ENCODE results near the gene GPATCH4.
"Not testable (repeated sequence)": the region's sequence is repeated elsewhere in the genome, so short reads cannot be mapped to it uniquely, and the experiment has no call there.

GPATCH4 gene

DNA sequence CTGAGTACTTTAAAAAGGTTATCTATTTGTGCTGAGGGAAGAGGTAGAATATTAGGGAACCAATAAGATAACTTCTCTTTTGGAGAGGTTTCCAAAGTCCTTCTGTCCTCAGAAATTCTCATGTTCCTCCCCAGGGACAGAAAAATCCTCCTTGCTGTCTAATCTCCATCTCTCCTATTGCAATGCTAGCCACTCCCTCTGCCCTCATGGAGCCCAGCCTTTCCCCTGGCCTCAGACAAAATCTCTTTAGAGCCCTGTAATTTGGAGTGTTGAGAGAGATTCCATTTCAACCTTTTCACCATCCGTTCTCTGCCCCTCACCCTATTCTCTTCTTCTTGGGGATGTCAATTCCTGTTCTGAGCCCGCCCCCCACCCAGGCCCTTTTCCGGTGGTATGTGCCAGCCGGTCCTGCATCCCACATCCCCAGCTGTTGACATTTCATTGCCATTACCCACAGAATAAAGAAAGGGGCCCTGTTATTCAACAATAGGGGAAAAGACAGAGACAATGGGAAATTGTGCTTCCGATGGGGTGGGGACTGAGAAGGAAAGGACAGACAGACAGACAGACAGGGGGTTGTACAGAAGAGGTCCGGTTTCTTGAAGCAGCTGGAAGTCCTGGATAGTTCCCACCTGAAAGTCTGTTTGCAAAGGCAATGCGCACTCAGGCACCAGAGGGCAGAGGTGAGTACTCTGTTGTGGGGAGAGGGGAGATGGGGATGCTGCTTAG is 17.7 kb upstream of the GPATCH4 start, which contains the start of gene HAPLN2:
TSS of gene HAPLN2 (plus strand) at position 563 of the 729 bp plus-strand sequence. CDS start 4,076 bp downstream, outside the sequence.
- no peak for FAIRE-seq
- DNase-seq (ENCODE audit: insufficient read length, low spot score) = no peak
- TF ChIP-seq, protein P1, sequence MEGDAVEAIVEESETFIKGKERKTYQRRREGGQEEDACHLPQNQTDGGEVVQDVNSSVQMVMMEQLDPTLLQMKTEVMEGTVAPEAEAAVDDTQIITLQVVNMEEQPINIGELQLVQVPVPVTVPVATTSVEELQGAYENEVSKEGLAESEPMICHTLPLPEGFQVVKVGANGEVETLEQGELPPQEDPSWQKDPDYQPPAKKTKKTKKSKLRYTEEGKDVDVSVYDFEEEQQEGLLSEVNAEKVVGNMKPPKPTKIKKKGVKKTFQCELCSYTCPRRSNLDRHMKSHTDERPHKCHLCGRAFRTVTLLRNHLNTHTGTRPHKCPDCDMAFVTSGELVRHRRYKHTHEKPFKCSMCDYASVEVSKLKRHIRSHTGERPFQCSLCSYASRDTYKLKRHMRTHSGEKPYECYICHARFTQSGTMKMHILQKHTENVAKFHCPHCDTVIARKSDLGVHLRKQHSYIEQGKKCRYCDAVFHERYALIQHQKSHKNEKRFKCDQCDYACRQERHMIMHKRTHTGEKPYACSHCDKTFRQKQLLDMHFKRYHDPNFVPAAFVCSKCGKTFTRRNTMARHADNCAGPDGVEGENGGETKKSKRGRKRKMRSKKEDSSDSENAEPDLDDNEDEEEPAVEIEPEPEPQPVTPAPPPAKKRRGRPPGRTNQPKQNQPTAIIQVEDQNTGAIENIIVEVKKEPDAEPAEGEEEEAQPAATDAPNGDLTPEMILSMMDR (IDR thresholded peaks at IDR 0.05; ENCODE audit: insufficient read depth, missing control alignments) = peak; percentile 56

DNA sequence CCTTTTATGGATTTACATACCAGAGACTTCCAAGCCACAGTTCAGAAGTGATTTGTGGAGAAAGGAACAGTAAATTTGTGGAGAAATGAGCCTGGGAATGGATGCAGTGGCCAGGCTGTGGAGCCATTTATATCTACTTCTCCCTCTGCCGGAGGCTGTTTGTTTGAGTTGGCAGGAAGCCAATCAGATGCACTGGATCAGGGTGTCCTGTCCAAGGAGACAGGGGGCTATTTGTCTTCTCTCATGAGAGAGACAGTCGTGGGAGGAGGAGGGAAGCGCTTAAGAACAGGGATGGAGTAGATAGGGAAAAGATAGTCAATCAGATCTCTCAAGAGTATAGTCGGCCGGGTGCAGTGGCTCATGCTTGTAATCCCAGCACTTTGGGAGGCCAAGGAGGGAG is 15.2 kb upstream of the GPATCH4 start:
- no peak for DNase-seq (ENCODE audit: insufficient read length, low spot score)

GRCh38 chr1:156615946-156616345 is 14.7 kb upstream of the GPATCH4 start:
- DNase-seq (ENCODE audit: insufficient read length, low spot score) = no peak
- FAIRE-seq = no peak
- TF ChIP-seq, protein P1 (IDR thresholded peaks at IDR 0.05; ENCODE audit: insufficient read depth, missing control alignments) = no peak

More for the DNA sequence above, 15.2 kb upstream of the GPATCH4 start:
- TF ChIP-seq, protein P1 (IDR thresholded peaks at IDR 0.05; ENCODE audit: insufficient read depth, missing control alignments) = no peak
- FAIRE-seq = no peak

- no peak for FAIRE-seq
- DNase-seq (ENCODE audit: insufficient read length, low spot score) = no peak
- TF ChIP-seq, protein P1 (IDR thresholded peaks at IDR 0.05; ENCODE audit: insufficient read depth, missing control alignments) = no peak
Measured at GRCh38 chr1:156612666-156613065, 11.4 kb upstream of the GPATCH4 start.

- DNase-seq (ENCODE audit: insufficient read length, low spot score); FAIRE-seq: not testable (repeated sequence)
Measured at GRCh38 chr1:156610072-156610471, 8.8 kb upstream of the GPATCH4 start.

DNA sequence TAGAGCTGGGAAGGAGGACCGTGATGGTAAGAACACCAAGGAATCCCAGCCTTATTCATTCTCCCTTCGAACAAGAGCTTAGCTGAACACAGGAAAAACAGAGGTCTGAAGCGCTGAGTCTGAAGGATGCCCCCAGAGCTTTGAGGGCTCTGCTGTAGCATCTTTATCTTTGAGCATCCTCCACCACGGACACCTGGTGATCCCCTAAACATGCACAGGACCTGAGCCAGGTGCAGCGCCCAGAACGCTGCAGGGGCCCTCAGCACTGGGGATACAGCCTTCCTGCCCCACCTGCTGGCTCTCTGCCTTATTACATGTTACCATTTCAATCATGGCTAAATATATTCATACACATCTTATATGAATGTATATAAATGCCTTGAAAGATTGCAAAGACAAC is 7.7 kb upstream of the GPATCH4 start:
- TF ChIP-seq, protein P1 (IDR thresholded peaks at IDR 0.05; ENCODE audit: insufficient read depth, missing control alignments) = peak; percentile 72
- FAIRE-seq (no peak), DNase-seq (ENCODE audit: insufficient read length, low spot score) (no peak)

DNA sequence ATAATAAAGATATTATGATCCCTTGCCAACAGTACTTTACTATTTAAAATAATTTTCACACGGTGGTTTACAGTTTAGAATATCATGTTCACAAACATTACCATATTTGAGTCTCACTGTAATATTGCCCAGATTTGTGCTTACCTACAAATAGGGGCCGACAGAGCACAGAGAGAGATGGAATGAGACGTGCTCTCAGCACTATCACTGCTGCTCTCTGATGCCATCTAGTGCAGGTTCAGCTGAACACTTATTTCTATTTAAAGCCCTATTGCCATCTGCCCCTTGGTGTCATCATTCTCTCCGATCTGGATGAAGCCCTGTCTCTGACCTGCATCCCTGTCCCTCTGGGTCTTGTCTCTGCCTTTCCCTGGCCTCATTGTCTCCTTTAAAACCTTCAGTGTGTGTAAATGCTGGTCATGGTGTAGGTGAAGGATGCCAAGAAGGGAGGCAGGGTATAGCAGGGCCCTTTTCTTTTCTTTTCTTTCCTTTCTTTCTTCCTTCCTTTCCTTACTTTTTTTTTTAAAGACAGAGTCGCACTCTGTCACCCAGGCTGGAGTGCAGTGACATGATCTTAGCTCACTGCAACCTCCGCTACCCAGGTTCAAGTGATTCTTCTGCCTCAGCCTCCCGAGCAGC is 6.9 kb upstream of the GPATCH4 start:
- peak; percentile 89 for FAIRE-seq
- TF ChIP-seq, protein P1 (IDR thresholded peaks at IDR 0.05; ENCODE audit: insufficient read depth, missing control alignments) = peak; percentile 97
- no peak for DNase-seq (ENCODE audit: insufficient read length, low spot score)

- DNase-seq (ENCODE audit: insufficient read length, low spot score) = not testable (repeated sequence)
Measured at GRCh38 chr1:156607344-156607743, 6.1 kb upstream of the GPATCH4 start.

More at GRCh38 chr1:156607344-156607743, 6.1 kb upstream of the GPATCH4 start:
- FAIRE-seq = not testable (repeated sequence)
